GM12878 (cell line): ENCODE data around the gene FHL3. TPM values are rescaled to one million over a fixed set of nuclear protein-coding genes. Genes with fewer than 3 reads are reported as not detected.

Source experiments
- ATAC-seq: fragments of 200-7000 bp; cut with Tn5 transposase; 3 replicates; pipeline ENCODE4 v1.9.1; 2020; ENCODE audit warnings: mild to moderate bottlenecking, moderate library complexity
- BruUV-seq: library from RNA; stranded (reverse); fragments of 400-500 nt; replicated peaks from 2 replicates; lab custom pipeline; 2021; lab: Mats Ljungman, UMichigan
- CTCF ChIA-PET: fragments of 300-600 bp; sonication (Branson Sonifier 250); formaldehyde crosslinking; extraction: SDS; loops from one replicate; lab custom pipeline; 2021; ENCODE audit warnings: inconsistent platforms; lab: Yijun Ruan, JAX
- POLR2A ChIA-PET: fragments of 350-600 bp; formaldehyde crosslinking; extraction: SDS; loops from one replicate; lab custom pipeline; 2021; ENCODE audit warnings: inconsistent platforms; lab: Charles Lee
- RAD21 ChIA-PET: fragments of 300-600 bp; sonication (Branson Sonifier 250); formaldehyde crosslinking; loops from one replicate; lab custom pipeline; 2023; ENCODE audit warnings: antibody characterized with exemption; ENCODE audit not compliant: unreplicated experiment; lab: Charles Lee
- SMC1A ChIA-PET: fragments of 300-600 bp; sonication (Branson Sonifier 250); formaldehyde crosslinking; loops from one replicate; lab custom pipeline; 2023; ENCODE audit not compliant: unreplicated experiment, uncharacterized antibody; lab: Charles Lee
- DNase-seq: peaks from one replicate; pipeline ENCODE4 v3.0.0-alpha.2; 2011; ENCODE audit warnings: low read depth, low spot score
- FAIRE-seq: peaks from 3 replicates; lab custom pipeline; 2011; peaks lifted over from hg19 to GRCh38; lab: Jason Lieb, UNC
- H2AFZ ChIP-seq: 2 replicates; pipeline ENCODE4 v1.6.0; 2011; ENCODE audit warnings: low read depth, low read length, control low read depth; ENCODE audit not compliant: control insufficient read depth
- H3K27ac ChIP-seq: 2 replicates; pipeline ENCODE4 v1.5.1; 2011; ENCODE audit warnings: control low read depth; ENCODE audit not compliant: control insufficient read depth, insufficient read depth
- H3K27me3 ChIP-seq, 2 experiments: replicated peaks in 1 of 2; 2 replicates each; pipeline versions ENCODE4 v1.6.0 to v1.6.1; 2011; ENCODE audit warnings: low read length in 1 of 2; ENCODE audit not compliant: control insufficient read depth in 2 of 2, insufficient read depth in 2 of 2
- H3K36me3 ChIP-seq, 2 experiments: 2 replicates each; pipeline ENCODE4 v1.5.1; 2011; ENCODE audit warnings: low read length in 1 of 2; ENCODE audit not compliant: control insufficient read depth in 2 of 2, insufficient read depth in 2 of 2
- H3K4me1 ChIP-seq: 2 replicates; pipeline ENCODE4 v1.6.1; 2011; ENCODE audit warnings: mild to moderate bottlenecking, low read length, moderate library complexity, mixed read lengths; ENCODE audit not compliant: control insufficient read depth, insufficient read depth
- H3K4me2 ChIP-seq: 2 replicates; pipeline ENCODE4 v1.6.0; 2011; ENCODE audit warnings: control low read depth; ENCODE audit not compliant: control insufficient read depth, insufficient read depth
- H3K4me3 ChIP-seq: fragments of 200-600 bp; sonication (generic); 2 replicates; pipeline ENCODE4 v1.5.1; 2016
- H3K79me2 ChIP-seq: 2 replicates; pipeline ENCODE4 v1.6.0; 2011; ENCODE audit warnings: low read length; ENCODE audit not compliant: control insufficient read depth, insufficient read depth
- H3K9ac ChIP-seq: 2 replicates; pipeline ENCODE4 v1.8.0; 2011; ENCODE audit warnings: low read length, control low read depth, mixed read lengths; ENCODE audit not compliant: control insufficient read depth, insufficient read depth
- H3K9me3 ChIP-seq: replicated peaks from 3 replicates; pipeline ENCODE4 v1.5.1; 2011; ENCODE audit warnings: mild to moderate bottlenecking, low read length; ENCODE audit not compliant: control insufficient read depth, insufficient read depth
- H4K20me1 ChIP-seq: 2 replicates; pipeline ENCODE4 v1.6.0; 2011; ENCODE audit not compliant: control insufficient read depth, insufficient read depth
- CBX5 ChIP-seq: sonication (generic); IDR thresholded peaks from 2 replicates; pipeline ENCODE4 v1.6.1; 2016; ENCODE audit warnings: low read depth, moderate library complexity, mild to moderate bottlenecking, inconsistent platforms
- FOXM1 ChIP-seq: IDR thresholded peaks from 2 replicates; pipeline ENCODE4 v1.6.1; 2012; ENCODE audit warnings: low read depth, mild to moderate bottlenecking, inconsistent platforms, low read length, moderate library complexity
- POLR2A ChIP-seq: IDR thresholded peaks from 2 replicates; pipeline ENCODE4 v1.6.1; 2011; ENCODE audit warnings: low read depth, mild to moderate bottlenecking, low read length
- SMARCA5 ChIP-seq: fragments of 450-650 bp; IDR thresholded peaks from 2 replicates; pipeline ENCODE4 v1.6.1; 2017; ENCODE audit warnings: mild to moderate bottlenecking
- WGBS: methylation state at CpG from one replicate; pipeline ENCODE4 v1.1.6; 2016; ENCODE audit warnings: low lambda C conversion rate; ENCODE audit not compliant: insufficient replicate concordance, insufficient coverage; ENCODE audit errors: missing lambda C conversion rate; 5-methylcytosine and 5-hydroxymethylcytosine counted together
- in situ Hi-C: fragments of 300-500 bp; cut with MboI; formaldehyde crosslinking; loops from 9 replicates; pipeline ENCODE4 v1.14.3; 2018; ENCODE audit warnings: mixed read lengths
- intact Hi-C: fragments of 100-400 bp; cut with micrococcal nuclease; formaldehyde crosslinking; loops from one replicate; pipeline ENCODE4 v1.14.2; 2022; ENCODE audit not compliant: unreplicated experiment
- polyA plus RNA-seq, 11 experiments: library from polyadenylated mRNA; depleted of rRNA in 4 of 11; unstranded in 6 of 11; stranded (reverse) in 5 of 11; fragments of >200 nt; fragmentation: Nextera tagmentation in 4 of 11; fragmentation: Illumina TruSeq in 1 of 11; extraction: Ambion mirVana in 4 of 11; extraction: Trizol in 1 of 11; gene quantifications; 1 replicate in 1 of 11; 2 replicates in 10 of 11; pipeline versions ENCODE4 v1.2.1 to v1.2.3, GENCODE V29; 2011 to 2016; ENCODE audit warnings: inconsistent platforms in 2 of 11, missing spikeins in 2 of 11, low read depth in 1 of 11
- total RNA-seq, 4 experiments: library from RNA; depleted of rRNA in 3 of 4; stranded (reverse); fragments of >200 nt in 3 of 4; fragmentation: Illumina TruSeq in 1 of 4; extraction: Trizol in 1 of 4; gene quantifications; 2 replicates each; pipeline versions ENCODE4 v1.2.1 to v1.2.3, GENCODE V29; 2013 to 2021

The FHL3 gene
- total and polyA plus RNA-seq, 10 of the 15 experiments (the other 5 are each of a cell fraction or from before 2014, with no cell fraction given) = 0.26 to 13.9 (median 7.9) TPM

DNA sequence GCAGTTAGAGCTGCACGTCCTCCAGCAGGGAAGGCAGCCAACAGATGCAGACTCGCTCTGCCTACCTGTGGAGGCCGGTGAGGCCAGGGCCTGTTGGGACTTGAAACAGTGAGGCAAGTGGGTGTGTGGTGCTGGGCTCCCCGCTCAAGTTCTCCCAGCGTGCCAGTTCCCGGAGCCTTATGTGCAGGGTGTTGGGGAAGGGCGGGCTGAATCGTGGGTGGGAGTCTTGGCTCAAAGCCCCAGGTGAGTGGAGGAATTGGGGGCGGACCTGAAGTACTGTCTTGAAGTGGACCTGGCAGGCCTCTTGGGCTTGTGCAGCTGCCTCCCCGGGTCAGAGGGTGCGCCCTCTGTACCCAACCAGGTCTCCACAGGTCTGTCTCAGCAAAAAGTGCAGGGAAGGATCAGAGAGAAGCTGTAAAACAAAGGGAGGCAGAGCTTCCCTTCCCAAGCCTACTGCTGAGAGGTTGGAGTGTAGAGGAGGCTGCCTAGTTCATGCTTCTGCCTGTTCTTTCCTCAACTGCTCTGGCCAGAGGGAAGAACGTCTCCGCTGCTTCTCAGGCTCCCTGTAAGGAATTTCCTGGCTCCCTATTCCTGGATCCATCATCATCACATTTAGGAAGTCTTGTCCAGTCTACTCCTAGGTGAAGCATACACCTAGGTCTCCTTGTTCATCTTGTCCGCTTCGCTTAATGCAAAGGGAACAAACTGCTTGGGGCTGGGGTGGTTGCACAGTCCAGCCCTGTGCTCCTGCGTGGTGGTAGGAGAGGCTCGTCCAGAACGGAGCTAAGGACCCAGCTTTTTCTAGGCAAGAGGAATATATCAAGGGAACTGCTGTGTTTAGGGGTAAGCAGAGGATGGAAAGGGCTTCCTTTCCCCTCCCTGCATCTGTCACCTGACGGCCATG lies 22.1 kb upstream of the FHL3 start:
- H3K9ac ChIP-seq = no peak overlapping the region
- H3K4me1 ChIP-seq = peaks cover 52% of the 10 kb centered on the region
- peaks cover 4 to 10% of the 10 kb centered on the region in 2 experiments; a peak in 3 of 4 replicates for H3K36me3 ChIP-seq
- peak overlapping the region; percentile 82 for H3K4me2 ChIP-seq
- no peaks in the 10 kb centered on the region for H3K79me2 ChIP-seq
- no peaks in the 10 kb centered on the region for H4K20me1 ChIP-seq
- ChIA-PET SMC1A (interaction anchor here (0.5 to 7.1 kb wide), 32 partner anchors 9 to 827 kb away, joined by 3 to 77 read pairs (median 4); partner anchors contain the start of genes POU3F1 and SF3A3), CTCF (interaction anchor here (0.7 to 13.9 kb wide), 32 partner anchors 9 to 1071 kb away, joined by 3 to 252 read pairs (median 5); partner anchors contain the start of genes POU3F1, SF3A3 and UTP11), POLR2A (interaction anchor here (0.8 to 4.9 kb wide), 9 partner anchors 13 to 146 kb away, joined by 3 to 32 read pairs (median 4); no protein-coding TSS in a partner anchor), RAD21 (interaction anchor here (0.5 to 7.3 kb wide), 38 partner anchors 9 to 826 kb away, joined by 3 to 173 read pairs (median 4); partner anchors contain the start of genes POU3F1 and SF3A3)
- no peak overlapping the region for H3K4me3 ChIP-seq
- H2AFZ ChIP-seq = no peak overlapping the region
- intact Hi-C loops = loop anchor here (1.0 to 5.0 kb wide), 4 partner anchors 125 to 560 kb away; no protein-coding TSS in a partner anchor
- no peaks in the 10 kb centered on the region for H3K27me3 ChIP-seq
- whole genome bisulfite sequencing = 76% methylated on average over 19 of the region's 19 CpGs
- in situ Hi-C loops = loop anchor here (5.0 to 25.0 kb wide), 2 partner anchors 560 to 790 kb away; no protein-coding TSS in a partner anchor
- H3K27ac ChIP-seq = peak overlapping the region; percentile 79
- ATAC-seq (no peak), FAIRE-seq (peak; percentile 31), DNase-seq (no peak)
- no peaks in the 10 kb centered on the region for H3K9me3 ChIP-seq
- TF ChIP-seq POLR2A (peak; percentile 53), FOXM1 (no peak), SMARCA5 (0 out of 2 replicates have a peak, but pooled peaks have one; percentile 18), CBX5 (no peak)
- BruUV-seq = no TSS peak
